Stimulated activated CD8-positive, alpha-beta memory T cell treated with anti-CD3 and anti-CD28 coated beads, Interleukin-12 subunit alpha, Interleukin-12 subunit beta, amount 100 ng/mL, for 1 hour (primary cell): ENCODE measurements around the gene KCNE4.

Experiments used
- DNase-seq: peaks from one replicate; pipeline ENCODE4 v3.0.0-alpha.2; 2020; ENCODE audit warnings: low read depth

KCNE4 gene

DNA sequence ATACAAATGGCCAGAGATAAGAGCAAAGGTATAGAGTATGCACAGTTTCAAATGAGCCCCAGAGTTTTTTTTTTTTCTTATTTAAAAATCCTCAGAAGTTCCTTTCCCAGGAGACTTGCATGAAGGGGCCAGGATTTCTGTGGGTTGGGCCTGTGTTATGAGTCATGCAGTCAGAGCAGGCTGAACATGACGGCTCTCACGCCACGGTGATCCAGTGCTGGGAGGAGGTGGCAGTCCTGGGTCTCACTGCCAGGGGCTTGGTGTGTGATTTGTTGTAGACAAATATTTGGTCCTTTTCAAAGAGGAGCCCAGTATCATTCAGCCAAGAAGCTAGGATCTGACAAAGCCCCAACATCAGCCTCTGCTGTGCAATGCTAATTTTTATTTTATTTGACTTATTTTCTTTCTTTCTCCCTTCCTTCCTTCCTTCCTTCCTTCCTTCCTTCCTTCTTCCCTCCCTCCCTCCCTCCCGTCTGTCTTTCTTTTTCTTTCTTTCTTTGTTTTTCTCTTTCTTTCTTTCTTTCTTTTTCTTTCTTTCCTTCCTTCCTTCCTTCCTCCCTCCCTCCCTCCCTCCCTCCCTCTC, 10.4 kb upstream of the KCNE4 start:
- no peak for DNase-seq

DNA sequence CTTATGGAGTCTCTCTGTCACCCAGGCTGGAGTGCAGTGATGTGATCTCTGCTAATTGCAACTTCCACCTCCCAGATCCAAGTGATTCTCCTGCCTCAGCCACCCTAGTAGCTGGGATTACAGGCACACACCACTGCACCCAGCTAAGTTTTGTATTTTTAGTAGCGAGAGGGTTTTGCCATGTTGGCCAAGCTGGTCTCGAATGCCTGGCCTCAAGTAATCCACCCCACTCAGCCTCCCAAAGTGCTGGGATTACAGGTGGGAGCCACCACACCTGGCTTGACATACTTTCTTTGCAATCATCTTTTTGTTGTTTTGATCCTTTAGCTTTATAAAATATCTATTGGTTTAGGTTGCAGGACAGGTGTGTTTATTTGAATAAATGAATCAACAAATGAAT, 9.7 kb upstream of the KCNE4 start:
- no peak for DNase-seq

DNA sequence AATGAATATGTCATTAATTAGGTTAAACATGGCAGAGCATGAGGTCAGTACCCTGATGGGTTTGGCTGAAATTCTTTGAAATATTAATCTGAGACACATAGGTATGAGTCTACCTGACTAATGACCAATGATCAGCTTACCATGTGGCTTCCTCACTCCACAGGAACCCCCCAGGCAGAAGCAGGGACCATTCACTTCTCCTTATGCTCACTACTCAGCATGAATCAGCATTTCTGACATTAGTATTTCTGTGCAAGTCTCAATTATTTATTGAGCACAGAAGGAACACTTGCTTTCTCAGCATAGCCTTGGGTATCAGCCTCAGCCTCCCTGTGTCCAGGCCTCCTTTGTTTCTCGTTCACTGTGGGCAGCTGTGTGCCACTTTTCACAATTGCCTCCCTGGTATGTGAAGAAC, 9.3 kb upstream of the KCNE4 start:
- no peak for DNase-seq

GRCh38 chr2:223043164-223043941, 8.6 kb upstream of the KCNE4 start:
- no peak for DNase-seq

DNA sequence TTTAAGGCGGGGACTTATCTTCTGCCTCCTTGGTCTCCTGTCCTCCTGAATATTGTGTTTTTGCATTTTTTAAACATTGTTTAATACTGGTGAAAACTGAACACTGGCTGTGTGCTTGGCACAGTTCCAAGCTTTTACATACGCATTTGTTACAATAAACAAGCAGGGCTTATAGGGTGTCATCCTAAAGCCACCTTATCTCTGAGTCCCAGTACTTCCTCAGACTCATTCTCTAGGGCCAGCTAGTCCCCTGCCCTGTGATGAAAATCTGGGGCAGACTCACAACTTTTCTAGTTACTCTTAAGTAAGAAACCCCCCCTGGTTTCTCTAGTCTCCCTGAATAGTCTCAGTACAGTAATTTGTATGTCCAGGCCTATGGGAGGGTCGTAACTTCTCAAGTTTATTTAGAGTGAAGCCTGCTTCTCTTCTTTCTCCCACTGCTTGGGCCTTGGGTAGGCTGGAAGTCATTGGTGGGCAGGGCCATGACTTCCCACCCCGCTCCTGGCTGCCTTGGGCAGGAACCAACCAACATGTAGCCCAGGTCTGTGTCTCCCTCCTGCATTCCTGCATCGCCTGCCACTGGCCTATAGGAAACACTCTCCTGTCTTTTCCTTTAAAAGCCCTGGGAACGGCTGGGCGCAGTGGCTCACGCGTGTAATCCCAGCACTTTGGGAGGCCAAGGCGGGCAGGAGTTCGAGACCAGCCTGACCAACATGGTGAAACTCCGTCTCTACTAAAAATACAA, 7.7 kb upstream of the KCNE4 start:
- no peak for DNase-seq

DNA sequence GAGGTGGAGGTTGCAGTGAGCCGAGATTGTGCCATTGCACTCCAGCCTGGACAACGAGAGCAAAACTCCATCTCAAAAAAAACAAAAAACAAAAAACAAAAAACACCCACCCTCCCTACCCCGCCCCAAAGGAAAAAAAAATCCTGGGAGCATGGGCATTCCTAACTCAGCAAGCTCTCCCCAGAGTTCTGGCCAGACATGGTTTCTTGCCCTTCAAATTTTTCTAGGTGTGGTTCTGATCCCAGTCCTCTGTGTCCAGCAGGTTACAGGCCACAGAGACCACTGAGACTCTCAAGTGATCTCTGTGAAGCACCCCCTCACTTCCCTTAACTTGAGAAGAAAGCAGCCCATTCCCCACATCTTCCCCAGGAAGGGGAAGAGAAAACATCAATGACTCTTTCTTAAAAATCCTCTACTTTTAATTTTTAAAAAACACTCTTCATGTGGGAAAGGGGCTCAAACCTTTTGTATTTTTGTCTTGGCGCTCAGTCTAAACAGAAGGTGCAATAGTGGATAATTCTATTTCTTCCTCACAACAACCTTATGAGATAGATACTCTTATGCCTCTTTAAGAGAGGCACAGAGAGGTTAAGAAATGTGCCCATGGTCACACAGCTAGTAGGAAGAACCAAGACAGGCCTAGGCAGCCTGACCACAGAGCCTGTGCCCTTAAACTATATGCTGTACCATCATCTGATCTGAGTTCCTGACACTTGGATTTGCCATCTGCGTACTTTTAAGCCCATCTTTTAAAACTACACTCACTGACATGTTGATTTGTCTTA, 6.9 kb upstream of the KCNE4 start:
- DNase-seq, result no peak

DNA sequence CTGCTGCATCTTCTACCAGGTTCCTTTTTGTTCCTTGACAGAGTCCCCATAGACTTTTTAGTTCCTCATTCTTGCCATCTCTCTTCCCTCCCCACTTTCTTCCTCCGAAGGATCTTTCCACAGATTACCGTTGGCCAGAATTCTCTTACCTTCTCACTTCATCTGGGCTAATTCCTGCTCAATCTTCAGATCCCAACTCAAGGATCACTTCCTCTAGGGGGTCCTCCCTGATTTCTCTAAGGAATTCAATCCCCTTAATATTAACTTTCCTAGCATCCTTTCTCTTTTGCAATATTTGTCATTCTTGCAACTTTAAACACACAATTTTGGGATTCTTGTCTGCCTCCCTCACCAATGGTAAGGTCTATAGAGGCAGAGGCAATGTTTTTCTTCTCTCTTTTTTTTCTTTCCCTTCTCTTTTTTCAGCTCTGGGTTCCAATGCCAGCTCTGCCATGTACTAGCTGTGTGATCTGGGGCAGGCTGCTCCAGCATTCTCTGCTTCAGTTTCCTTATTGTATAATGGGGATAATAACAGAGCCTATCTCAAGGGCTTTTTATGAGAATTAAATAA, 5.4 kb upstream of the KCNE4 start:
- DNase-seq, result no peak

GRCh38 chr2:223047260-223047761, 4.7 kb upstream of the KCNE4 start:
- no peak for DNase-seq

- DNase-seq, result no peak
These were observed 3.5 kb upstream of the KCNE4 start for GRCh38 chr2:223048519-223048918.

GRCh38 chr2:223049356-223049755, 2.6 kb upstream of the KCNE4 start:
- no peak for DNase-seq

DNA sequence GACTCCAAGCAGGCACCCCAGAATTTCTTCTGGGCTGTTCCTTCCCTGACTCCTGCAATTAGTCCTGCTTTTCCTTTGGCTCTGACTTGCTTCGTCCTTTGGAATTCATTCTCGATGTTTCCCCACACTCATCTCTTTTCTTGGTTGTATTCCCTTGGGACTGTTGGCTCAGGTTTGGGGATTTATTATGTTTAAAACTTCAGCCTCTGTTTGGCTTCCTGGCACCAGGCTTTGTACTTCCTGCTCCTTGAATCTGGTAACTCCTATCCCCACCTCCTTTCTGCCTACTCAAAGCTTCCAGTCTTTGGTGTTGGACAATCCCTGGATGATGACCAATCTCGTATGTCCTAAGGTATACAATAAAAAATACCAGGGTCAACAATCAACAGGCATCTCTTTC, 1.8 kb upstream of the KCNE4 start:
- DNase-seq, result no peak

DNA sequence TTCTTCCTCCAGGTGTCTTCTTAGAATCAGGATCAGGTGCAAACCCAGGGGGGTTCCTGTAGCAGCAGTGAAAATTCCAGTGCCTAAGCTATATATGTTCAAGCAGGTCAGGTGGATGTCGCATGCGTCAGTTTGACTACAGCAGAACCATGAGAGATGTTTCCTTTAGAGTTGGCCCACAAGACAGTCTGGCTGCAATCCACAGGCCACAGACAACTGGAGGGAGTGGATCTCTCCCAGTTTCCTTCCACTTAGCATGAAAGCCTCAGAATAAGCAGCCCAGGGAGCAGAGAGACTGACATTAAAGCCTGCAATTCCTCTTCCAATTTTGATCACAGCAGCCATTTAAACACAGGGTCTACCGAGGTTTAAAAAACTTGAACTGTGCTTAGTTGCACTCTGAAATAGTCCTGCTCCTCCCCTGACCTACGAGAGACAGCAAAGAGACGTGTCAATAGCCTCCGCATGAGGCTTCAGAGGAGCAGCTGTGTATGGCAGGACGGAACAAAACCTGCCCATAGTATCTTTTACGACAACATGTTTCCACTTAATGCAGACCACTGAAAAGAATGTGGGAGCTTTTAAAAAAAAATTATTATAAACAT, 988 bp upstream of the KCNE4 start:
- no peak for DNase-seq

DNA sequence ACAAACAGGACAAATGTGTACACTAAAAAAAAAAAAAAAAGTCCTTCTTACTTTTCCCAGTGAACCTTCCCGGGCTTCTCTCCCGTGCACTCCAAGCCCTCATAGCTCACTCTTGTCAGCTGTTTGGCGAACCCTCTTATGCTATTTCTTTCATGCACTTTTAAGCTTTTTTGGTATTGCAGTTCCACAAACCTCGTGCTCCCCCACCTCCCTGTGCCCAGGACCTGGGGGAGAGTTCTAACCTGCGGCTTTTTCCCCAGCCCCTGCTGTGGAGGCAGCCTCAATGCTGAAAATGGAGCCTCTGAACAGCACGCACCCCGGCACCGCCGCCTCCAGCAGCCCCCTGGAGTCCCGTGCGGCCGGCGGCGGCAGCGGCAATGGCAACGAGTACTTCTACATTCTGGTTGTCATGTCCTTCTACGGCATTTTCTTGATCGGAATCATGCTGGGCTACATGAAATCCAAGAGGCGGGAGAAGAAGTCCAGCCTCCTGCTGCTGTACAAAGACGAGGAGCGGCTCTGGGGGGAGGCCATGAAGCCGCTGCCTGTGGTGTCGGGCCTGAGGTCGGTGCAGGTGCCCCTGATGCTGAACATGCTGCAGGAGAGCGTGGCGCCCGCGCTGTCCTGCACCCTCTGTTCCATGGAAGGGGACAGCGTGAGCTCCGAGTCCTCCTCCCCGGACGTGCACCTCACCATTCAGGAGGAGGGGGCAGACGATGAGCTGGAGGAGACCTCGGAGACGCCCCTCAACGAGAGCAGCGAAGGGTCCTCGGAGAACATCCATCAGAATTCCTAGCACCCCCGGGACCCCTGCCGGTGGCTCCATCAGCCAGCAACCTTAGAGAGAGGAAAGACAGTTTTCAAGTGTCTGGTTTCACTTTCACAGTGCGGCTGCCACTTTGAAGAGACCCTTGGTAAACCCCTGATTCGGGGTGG, 826 bp downstream of the KCNE4 start:
- DNase-seq, result no peak

DNA sequence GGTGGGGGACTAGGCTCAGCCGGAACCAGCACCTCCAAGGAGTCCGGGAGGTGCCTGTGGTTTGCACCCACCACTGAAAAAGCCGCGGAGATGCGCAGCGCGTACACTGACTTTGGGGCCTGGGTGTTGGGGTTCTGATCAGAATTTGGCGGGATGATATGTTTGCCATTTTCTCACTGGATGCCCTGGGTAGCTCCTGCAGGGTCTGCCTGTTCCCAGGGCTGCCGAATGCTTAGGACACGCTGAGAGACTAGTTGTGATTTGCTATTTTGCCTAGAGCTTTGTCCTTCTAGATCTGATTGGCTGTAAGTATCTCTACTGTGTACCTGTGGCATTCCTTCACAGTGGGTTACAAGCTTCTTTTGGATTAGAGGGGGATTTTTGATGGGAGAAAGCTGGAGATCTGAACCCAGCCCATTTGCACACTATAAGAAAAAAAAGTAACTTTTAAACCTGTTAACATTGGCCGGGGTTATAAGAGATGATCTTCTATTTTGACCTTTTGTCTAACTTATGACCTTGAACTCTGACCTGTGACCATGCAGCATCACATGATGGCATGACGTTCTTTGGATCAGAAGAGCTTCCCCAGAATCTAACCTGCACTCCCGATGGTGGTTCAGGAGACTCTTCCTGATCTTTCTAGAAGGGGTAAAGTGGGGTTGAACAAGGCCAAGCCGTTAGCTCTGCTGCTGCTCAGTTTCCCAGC, 1.6 kb downstream of the KCNE4 start:
- DNase-seq, result no peak

DNA sequence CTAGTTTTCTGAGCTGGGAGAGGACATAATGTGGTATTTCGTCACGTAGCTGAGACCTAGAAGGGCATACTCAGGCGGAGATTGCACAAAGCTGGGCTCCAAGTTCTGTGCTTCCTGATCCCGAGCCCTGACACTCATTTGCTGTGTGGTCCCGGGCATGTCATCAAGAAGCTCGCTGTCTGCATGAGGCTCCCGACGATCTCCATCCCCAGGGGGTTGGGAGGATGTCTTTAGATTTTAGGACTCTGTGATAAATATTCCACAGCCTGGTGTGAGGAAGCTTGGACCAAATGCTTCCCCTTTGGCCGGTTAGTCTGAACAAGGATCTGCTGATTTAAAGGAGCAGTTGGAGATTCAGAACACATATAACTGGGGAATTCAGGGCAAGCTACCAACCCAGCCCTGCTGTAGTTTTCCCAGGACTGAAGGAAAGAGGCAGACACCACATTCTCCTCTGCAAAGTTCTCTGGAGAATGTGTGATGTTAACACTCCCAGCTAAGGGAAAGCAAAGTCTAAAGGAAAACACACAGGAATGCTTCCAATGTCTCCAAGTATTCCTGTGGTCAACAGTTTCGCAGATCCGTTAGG, 2.3 kb downstream of the KCNE4 start:
- no peak for DNase-seq

- no peak for DNase-seq
These were observed 3.1 kb downstream of the KCNE4 start for GRCh38 chr2:223055140-223055539.

DNA sequence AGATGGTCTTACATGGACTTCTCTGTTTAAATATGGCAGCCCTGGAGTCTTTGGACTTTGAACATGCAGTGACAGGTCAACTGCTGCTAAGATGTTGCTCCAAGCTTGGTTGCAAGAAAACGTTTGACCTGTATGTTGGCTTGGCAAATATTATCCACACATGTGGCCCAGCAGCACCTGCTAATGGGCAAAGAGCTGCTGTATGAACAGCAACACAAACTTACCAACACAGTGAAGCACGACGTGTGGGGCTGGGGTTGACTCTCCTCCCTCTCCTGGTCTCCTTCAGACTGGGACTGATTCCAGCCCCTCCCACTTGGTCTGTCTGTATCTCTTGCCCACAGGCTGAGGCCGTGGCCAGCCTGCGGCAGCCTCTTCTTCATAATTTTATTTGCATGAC, 3.8 kb downstream of the KCNE4 start:
- DNase-seq, result no peak

- DNase-seq, result no peak
These were observed 4.9 kb downstream of the KCNE4 start for GRCh38 chr2:223056701-223057418.

GRCh38 chr2:223057569-223057968, 5.6 kb downstream of the KCNE4 start:
- DNase-seq, result no peak
